Activated CD4-positive, alpha-beta T cell treated with anti-CD3 and anti-CD28 coated beads for 36 hours (primary cell): Measurements from ENCODE around the gene UBA5. TPM values are rescaled to one million over a fixed set of nuclear protein-coding genes. Genes with fewer than 3 reads are reported as not detected.

Source experiments
- ATAC-seq: fragments of 200-7000 bp; cut with Tn5 transposase; one replicate; pipeline ENCODE4 v1.10.0; 2021; ENCODE audit warnings: mild to moderate bottlenecking, moderate library complexity
- CTCF ChIA-PET: fragments of 350-600 bp; sonication (Branson Sonifier 250); formaldehyde crosslinking; loops from one replicate; lab custom pipeline; 2021; ENCODE audit warnings: antibody characterized with exemption; lab: Charles Lee
- POLR2A ChIA-PET: fragments of 350-600 bp; sonication (Branson Sonifier 250); formaldehyde crosslinking; loops from one replicate; lab custom pipeline; 2021; ENCODE audit warnings: antibody characterized with exemption, inconsistent platforms; lab: Charles Lee
- DNase-seq: peaks from one replicate; pipeline ENCODE4 v3.0.0-alpha.2; 2020
- H3K27ac Mint-ChIP-seq: one replicate; pipeline ENCODE4 v1.8.0; 2021; ENCODE audit warnings: mixed read lengths
- H3K27me3 Mint-ChIP-seq: one replicate; pipeline ENCODE4 v1.8.0; 2021; ENCODE audit warnings: mixed read lengths
- H3K36me3 Mint-ChIP-seq: one replicate; pipeline ENCODE4 v1.8.0; 2021; ENCODE audit warnings: low read depth, mixed read lengths
- H3K4me1 Mint-ChIP-seq: one replicate; pipeline ENCODE4 v1.8.0; 2021; ENCODE audit warnings: mixed read lengths
- H3K4me3 Mint-ChIP-seq: one replicate; pipeline ENCODE4 v1.8.0; 2021; ENCODE audit warnings: mild to moderate bottlenecking, moderate library complexity, mixed read lengths
- H3K9me3 Mint-ChIP-seq: one replicate; pipeline ENCODE4 v1.8.0; 2021; ENCODE audit warnings: low read depth, mixed read lengths
- intact Hi-C, 2 experiments: fragments of 100-400 bp; cut with DNase I in 1 of 2; cut with micrococcal nuclease in 1 of 2; formaldehyde crosslinking; loops; one replicate each; pipeline versions ENCODE4 v1.14.2 to v1.15.1; 2022 to 2024; cut with DNase I, micrococcal nuclease
- total RNA-seq, 2 experiments: library from RNA; stranded (reverse); gene quantifications; one replicate each; pipeline ENCODE4 v1.2.3, GENCODE V29; 2021

Gene UBA5
- total RNA-seq, 2 experiments from 2014 or later: 69.7 to 85.1 TPM

- Mint-ChIP-seq H3K4me1 (peaks cover 33% of the 10 kb centered on the region), H3K9me3 (no peaks in the 10 kb centered on the region), H3K4me3 (no peak overlapping the region), H3K36me3 (peaks cover 31% of the 10 kb centered on the region), H3K27ac (no peak overlapping the region), H3K27me3 (no peaks in the 10 kb centered on the region)
- POLR2A ChIA-PET: no interaction called here
- intact Hi-C loops: loop anchor here in 1 of 2 experiments (5.0 kb wide), 1 partner anchor 179 kb away; no protein-coding TSS in a partner anchor
- ATAC-seq (no peak), DNase-seq (no peak)
- CTCF ChIA-PET: interaction anchor here (0.5 to 1.1 kb wide), 2 partner anchors 181 to 855 kb away, joined by 3 read pairs; no protein-coding TSS in a partner anchor
Measured at GRCh38 chr3:132716372-132716771, 56.2 kb downstream of the UBA5 start.

- DNase-seq: no peak
- ATAC-seq: no peak
- Mint-ChIP-seq H3K4me3 (peak overlapping the region; percentile 90), H3K9me3 (no peaks in the 10 kb centered on the region), H3K27ac (peak overlapping the region; percentile 8), H3K27me3 (no peaks in the 10 kb centered on the region), H3K4me1 (peaks cover 43% of the 10 kb centered on the region), H3K36me3 (peaks cover 21% of the 10 kb centered on the region)
- POLR2A ChIA-PET: no interaction called here
- intact Hi-C loops: loop anchor here (2.0 to 10.0 kb wide), 8 partner anchors 59 to 1767 kb away; partner anchors contain the start of genes ANAPC13 (in 1 of the 2), ASTE1 (in 1 of the 2), CEP63 (in 1 of the 2) and DNAJC13 (in 1 of the 2)
- CTCF ChIA-PET: no interaction called here
Measured at GRCh38 chr3:132720228-132720627, 60.1 kb downstream of the UBA5 start.

DNA sequence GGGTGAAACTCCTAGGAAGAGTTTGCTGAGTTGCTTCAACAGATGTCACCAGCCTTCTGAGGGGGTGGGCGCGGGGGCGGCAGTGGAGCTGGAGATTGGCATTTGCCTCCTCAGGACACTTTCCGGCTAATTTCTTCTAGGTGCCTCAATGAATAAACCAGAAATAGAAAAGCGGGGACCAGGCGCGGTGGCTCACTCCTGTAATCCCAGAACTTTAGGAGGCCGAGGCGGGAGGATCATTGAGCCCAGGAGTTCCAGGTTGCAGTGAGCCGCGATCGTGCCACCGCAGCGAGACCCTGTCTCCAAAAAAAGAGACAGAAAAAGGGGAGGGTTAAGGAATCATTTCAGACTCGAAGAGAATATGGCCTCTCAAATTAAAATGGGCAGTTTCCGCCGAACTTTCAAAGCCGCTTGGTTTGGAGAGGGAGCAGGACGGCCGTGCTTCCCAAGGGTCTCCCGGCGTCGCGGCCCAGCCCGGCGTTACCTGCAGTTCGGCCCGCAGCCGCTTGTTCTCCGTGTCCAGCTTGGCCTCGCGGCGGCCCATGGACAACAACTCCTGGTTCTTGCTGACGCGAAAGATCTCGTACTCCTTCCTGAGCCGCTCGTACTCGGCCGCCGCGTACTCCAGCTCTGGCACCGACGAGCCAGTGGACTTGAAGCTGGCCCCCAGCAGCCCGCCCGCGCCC lies 61.5 kb downstream of the UBA5 start:
- Mint-ChIP-seq H3K4me3 (peak overlapping the region; percentile 90), H3K4me1 (peaks cover 41% of the 10 kb centered on the region), H3K36me3 (peaks cover 14% of the 10 kb centered on the region), H3K27ac (peak overlapping the region; percentile 84), H3K27me3 (no peaks in the 10 kb centered on the region), H3K9me3 (no peaks in the 10 kb centered on the region)
- ChIA-PET CTCF (no interaction called here), POLR2A (interaction anchor here (1.1 kb wide), 1 partner anchor 852 kb away, joined by 3 read pairs; the partner anchor contains the start of gene CDV3)
- intact Hi-C loops: loop anchor here (1.0 to 10.0 kb wide), 16 partner anchors 61 to 1829 kb away; partner anchors contain the start of genes CDV3 (in 2 of the 2), CEP63 (in 2 of the 2), DNAJC13 (in 2 of the 2) and SRPRB (in 2 of the 2)
- peak; percentile 23 for DNase-seq
- peak; percentile 8 for ATAC-seq

DNA sequence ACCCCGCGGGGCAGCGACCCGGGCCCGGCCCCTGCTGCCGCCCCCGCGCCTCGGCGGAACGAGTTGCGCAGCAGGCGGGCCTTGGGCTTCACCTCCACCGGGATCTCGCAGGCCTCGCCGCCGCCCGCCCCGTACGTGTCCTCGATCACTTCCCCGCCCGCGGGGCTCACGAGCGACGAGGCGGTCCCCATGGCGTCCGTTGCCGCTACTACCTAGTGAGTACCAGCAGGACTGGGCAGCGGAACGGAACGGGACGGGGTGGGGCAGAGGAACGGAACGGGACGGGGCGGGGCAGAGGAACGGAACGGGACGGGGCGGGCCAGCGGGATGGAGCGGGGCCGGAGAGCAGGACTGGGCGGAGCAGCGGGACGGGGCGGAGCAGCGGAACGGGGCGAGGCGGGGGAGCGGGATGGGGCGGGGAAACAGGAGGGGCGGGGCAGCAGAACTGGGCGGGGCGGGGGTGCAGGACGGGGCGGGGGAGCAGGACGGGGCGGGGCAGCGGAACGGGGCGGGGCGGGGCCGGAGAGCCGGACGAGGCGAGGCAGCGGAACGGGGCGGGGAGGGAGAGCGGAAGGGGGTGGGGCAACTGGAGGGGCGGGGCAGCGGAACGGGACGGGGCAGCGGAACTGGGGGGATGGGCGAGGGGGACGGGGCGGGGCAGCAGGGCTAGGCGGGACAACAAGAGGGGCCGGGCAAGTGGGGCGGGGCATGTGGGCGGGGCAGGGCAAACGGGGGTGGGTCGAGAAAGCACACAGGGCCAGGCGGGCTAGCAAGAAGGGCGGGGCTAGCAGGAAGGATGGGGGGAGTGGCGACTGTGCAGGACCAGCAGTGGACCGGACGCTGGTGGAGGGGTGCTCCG lies 62.3 kb downstream of the UBA5 start, which contains the start of gene NPHP3:
Gene NPHP3, minus strand, starts transcription at position 245 of the 859 bp plus-strand sequence. Its CDS starts 54 bp downstream, at position 191.
- Mint-ChIP-seq H3K9me3 (no peaks in the 10 kb centered on the region), H3K27ac (peak within 1 kb of the TSS; percentile 84), H3K4me1 (peaks cover 40% of the 10 kb centered on the region), H3K4me3 (peak within 1 kb of the TSS; percentile 90), H3K27me3 (no peaks in the 10 kb centered on the region), H3K36me3 (peaks cover 12% of the 10 kb centered on the region)
- peak; percentile 100 for DNase-seq
- CTCF ChIA-PET: interaction anchor here (0.6 to 0.9 kb wide), 2 partner anchors 9 to 742 kb away, joined by 3 read pairs; no protein-coding TSS in a partner anchor
- peak; percentile 86 for ATAC-seq
- POLR2A ChIA-PET: interaction anchor here (0.6 to 1.1 kb wide), 2 partner anchors 746 to 852 kb away, joined by 3 read pairs; partner anchors contain the start of gene CDV3
- intact Hi-C loops: loop anchor here (1.0 to 10.0 kb wide), 15 partner anchors 62 to 1830 kb away; partner anchors contain the start of genes CDV3 (in 2 of the 2), CEP63 (in 2 of the 2), DNAJC13 (in 2 of the 2) and SRPRB (in 2 of the 2)

GRCh38 chr3:132723024-132723950 lies 63.2 kb downstream of the UBA5 start:
- peak overlapping the region; percentile 84 for H3K27ac Mint-ChIP-seq
- intact Hi-C loops: loop anchor here (2.0 to 10.0 kb wide), 9 partner anchors 306 to 1830 kb away; partner anchors contain the start of genes ANAPC13 (in 1 of the 2), ASTE1 (in 1 of the 2), CEP63 (in 1 of the 2) and DNAJC13 (in 1 of the 2)
- H3K4me1 Mint-ChIP-seq: peaks cover 33% of the 10 kb centered on the region
- peak overlapping the region; percentile 83 for H3K4me3 Mint-ChIP-seq
- H3K27me3 Mint-ChIP-seq: no peaks in the 10 kb centered on the region
- CTCF ChIA-PET: interaction anchor here (0.6 to 1.3 kb wide), 4 partner anchors 9 to 741 kb away, joined by 3 read pairs; no protein-coding TSS in a partner anchor
- POLR2A ChIA-PET: interaction anchor here (0.6 kb wide), 1 partner anchor 745 kb away, joined by 3 read pairs; no protein-coding TSS in a partner anchor
- DNase-seq: no peak
- ATAC-seq: no peak
- H3K36me3 Mint-ChIP-seq: peaks cover 10% of the 10 kb centered on the region
- no peaks in the 10 kb centered on the region for H3K9me3 Mint-ChIP-seq

GRCh38 chr3:132726341-132726823 lies 66.3 kb downstream of the UBA5 start:
- no peak for ATAC-seq
- Mint-ChIP-seq H3K27ac (no peak overlapping the region), H3K4me1 (peaks cover 10% of the 10 kb centered on the region), H3K9me3 (no peaks in the 10 kb centered on the region), H3K4me3 (no peak overlapping the region), H3K27me3 (peaks cover 9% of the 10 kb centered on the region), H3K36me3 (no peaks in the 10 kb centered on the region)
- intact Hi-C loops: loop anchor here (1.0 to 10.0 kb wide), 7 partner anchors 311 to 1508 kb away; partner anchors contain the start of gene TMEM108 (in 1 of the 2)
- ChIA-PET CTCF (interaction anchor here (0.6 to 3.0 kb wide), 23 partner anchors 9 to 1216 kb away, joined by 3 to 16 read pairs (median 4); no protein-coding TSS in a partner anchor), POLR2A (no interaction called here)
- DNase-seq: no peak

Other genes starting within 250 kb of the UBA5 start
- gene DNAJC13, start 242.8 kb upstream of the UBA5 start, total RNA-seq: 10 to 100 TPM; 29.9 to 33.5 TPM
- gene ACKR4, start 63.1 kb upstream of the UBA5 start, total RNA-seq: under 1 TPM; 0.09 TPM
- 10 to 100 TPM; 16.1 to 16.9 TPM for gene ACAD11, start 520 bp upstream of the UBA5 start, total RNA-seq
- gene NPHP3, start 62.1 kb downstream of the UBA5 start, total RNA-seq: 10 to 100 TPM; 11.8 to 11.9 TPM